Measurements from ENCODE around the gene PCGF6. TPM values are rescaled to one million over a fixed set of nuclear protein-coding genes. Genes with fewer than 3 reads are reported as not detected.
"Not testable (repeated sequence)": the region's sequence is repeated elsewhere in the genome, so short reads cannot be mapped to it uniquely, and the experiment has no call there.

The PCGF6 gene
- total RNA-seq, result 13.3 and 14.3 TPM in 2 replicates

- peak; percentile 89 for DNase-seq
Measured at GRCh38 chr10:103350517-103351260, at the start of gene PCGF6. Gene PCGF6 (minus strand): TSS chr10:103351140. CDS start chr10:103351066, 74 bp downstream.

- DNase-seq, result no peak
Measured at GRCh38 chr10:103397191-103397825, 46.4 kb upstream of the PCGF6 start.

- no peak for DNase-seq
Measured at GRCh38 chr10:103396789-103397087, 45.8 kb upstream of the PCGF6 start.

GRCh38 chr10:103396067-103396788, 45.3 kb upstream of the PCGF6 start, which contains the start of the genes ATP5MK and PDCD11:
Gene ATP5MK (minus strand): TSS chr10:103396475. CDS start chr10:103392457, 4,018 bp downstream.
Gene PDCD11 (plus strand): TSS chr10:103396626. CDS start chr10:103398427, 1,801 bp downstream.
- peak; percentile 99 for DNase-seq

GRCh38 chr10:103395754-103396066, 44.8 kb upstream of the PCGF6 start:
- DNase-seq, result peak; percentile 37

- DNase-seq, result no peak
Measured at GRCh38 chr10:103394180-103394579, 43.2 kb upstream of the PCGF6 start.

- no peak for DNase-seq
Measured at GRCh38 chr10:103382769-103383168, 31.8 kb upstream of the PCGF6 start.

- no peak for DNase-seq
Measured at GRCh38 chr10:103374263-103374662, 23.3 kb upstream of the PCGF6 start.

GRCh38 chr10:103373544-103373943, 22.6 kb upstream of the PCGF6 start:
- DNase-seq, result no peak

GRCh38 chr10:103367782-103368518, 17.0 kb upstream of the PCGF6 start, which contains the start of gene TAF5:
Gene TAF5 (plus strand): TSS chr10:103367976. CDS start chr10:103367990, 14 bp downstream.
- DNase-seq, result peak; percentile 97

GRCh38 chr10:103367379-103367781, 16.4 kb upstream of the PCGF6 start:
- DNase-seq, result no peak

- DNase-seq, result not testable (repeated sequence)
Measured at GRCh38 chr10:103360791-103361190, 9.9 kb upstream of the PCGF6 start.

GRCh38 chr10:103359493-103359892, 8.6 kb upstream of the PCGF6 start:
- not testable (repeated sequence) for DNase-seq

- DNase-seq, result no peak
Measured at GRCh38 chr10:103355906-103356599, 5.1 kb upstream of the PCGF6 start.

- DNase-seq, result not testable (repeated sequence)
Measured at GRCh38 chr10:103354567-103354966, 3.6 kb upstream of the PCGF6 start.

GRCh38 chr10:103353281-103353680, 2.3 kb upstream of the PCGF6 start:
- DNase-seq, result no peak

- DNase-seq, result peak; percentile 4
Measured at GRCh38 chr10:103350175-103350516, 794 bp downstream of the PCGF6 start.

GRCh38 chr10:103336370-103336769, 14.6 kb downstream of the PCGF6 start:
- DNase-seq, result no peak

- no peak for DNase-seq
Measured at GRCh38 chr10:103334567-103334966, 16.4 kb downstream of the PCGF6 start.

GRCh38 chr10:103333934-103334520, 16.9 kb downstream of the PCGF6 start:
- peak; percentile 54 for DNase-seq

- DNase-seq, result no peak
Measured at GRCh38 chr10:103327906-103328305, 23.0 kb downstream of the PCGF6 start.

GRCh38 chr10:103316087-103316486, 34.9 kb downstream of the PCGF6 start:
- no peak for DNase-seq

Data from dermis blood vessel endothelial cell (primary cell).